ENCODE results near the gene L3MBTL3. TPM values are rescaled to one million over a fixed set of nuclear protein-coding genes. Genes with fewer than 3 reads are reported as not detected.

Gene L3MBTL3
- total and polyA plus RNA-seq, 5 donors, result 1.4 to 4.1 (median 3.6) TPM

DNA sequence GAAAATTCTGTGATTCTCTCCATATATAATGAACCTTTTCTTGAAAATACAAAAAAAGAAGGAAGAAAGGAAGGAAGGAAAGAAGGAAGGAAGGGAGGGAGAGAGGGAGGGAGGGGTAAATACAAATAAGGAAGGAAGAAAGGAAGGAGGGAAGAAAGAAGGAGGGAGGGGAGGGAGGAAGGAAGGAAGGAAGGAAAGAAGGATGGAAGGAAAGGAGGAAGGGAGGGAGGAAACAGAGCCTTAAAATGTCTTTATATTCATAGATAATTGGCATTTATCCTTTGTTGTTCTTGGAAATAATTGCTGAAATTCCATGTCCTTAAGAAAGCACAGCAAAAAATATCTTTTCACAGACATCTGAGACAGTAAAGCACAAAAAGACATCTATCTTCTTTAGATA, 164.1 kb downstream of the L3MBTL3 start:
- H3K4me3 ChIP-seq (ENCODE audit: low read length), result no peak overlapping the region
- H3K9me3 ChIP-seq (ENCODE audit: control insufficient read depth, low read length), result no peaks in the 10 kb centered on the region
- intact Hi-C loops (cut with DNase I), result no loop called here
- no peaks in the 10 kb centered on the region for H3K27me3 ChIP-seq (ENCODE audit: control insufficient read depth, insufficient read depth)
- ATAC-seq, result no peak
- DNase-seq, result no peak
- H3K4me1 ChIP-seq (ENCODE audit: control insufficient read depth, insufficient read depth, low read length), result no peaks in the 10 kb centered on the region
- H3K27ac ChIP-seq (ENCODE audit: low read length), result no peak overlapping the region

DNA sequence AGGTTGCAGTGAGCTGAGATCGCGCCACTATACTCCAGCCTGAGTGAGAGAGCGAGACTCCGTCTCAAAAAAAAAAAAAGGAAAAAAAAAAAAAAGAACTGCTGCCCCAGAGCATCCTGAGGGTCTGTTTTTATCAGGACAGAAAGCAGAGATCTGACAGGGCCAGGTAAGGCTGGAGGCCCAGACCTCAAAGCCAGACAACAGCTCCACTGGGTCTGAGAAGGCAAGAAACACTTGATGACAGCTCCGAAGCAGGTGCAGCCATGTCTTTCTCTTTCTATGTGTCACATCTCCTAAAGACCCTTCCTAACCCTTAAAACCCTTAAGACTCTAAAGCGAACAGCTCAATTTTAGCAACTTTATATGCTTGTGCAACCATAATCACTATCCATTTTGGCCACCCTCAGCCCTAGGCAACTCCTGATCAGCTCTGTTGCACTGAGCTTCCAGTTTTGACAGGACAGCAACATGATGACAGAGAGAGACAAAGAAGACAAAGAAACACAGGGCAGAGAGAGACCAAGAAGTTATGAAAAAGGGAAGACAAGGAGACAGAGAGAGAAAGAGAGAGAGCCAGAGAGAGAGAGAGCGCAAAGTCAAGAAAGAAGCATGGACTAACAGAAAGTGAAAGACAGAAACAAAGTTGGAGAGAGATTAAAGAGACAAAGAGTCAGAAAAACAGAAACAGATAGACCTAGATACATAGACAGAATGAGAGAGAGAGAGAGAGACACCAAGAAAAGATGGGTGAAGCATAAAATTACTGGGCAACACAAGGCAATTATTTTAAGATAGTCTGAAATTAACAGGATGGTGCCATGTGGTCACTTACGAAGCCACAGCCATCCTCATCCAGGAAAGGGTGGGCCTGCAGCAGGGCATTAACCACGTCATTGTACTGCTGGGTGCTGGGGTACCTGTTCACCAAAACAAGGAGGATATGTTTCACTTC, 165.2 kb downstream of the L3MBTL3 start:
- ATAC-seq (no peak), DNase-seq (no peak)
- Histone ChIP-seq H3K27me3 (ENCODE audit: control insufficient read depth, insufficient read depth) (no peaks in the 10 kb centered on the region), H3K4me3 (ENCODE audit: low read length) (no peak overlapping the region), H3K27ac (ENCODE audit: low read length) (no peak overlapping the region), H3K4me1 (ENCODE audit: control insufficient read depth, insufficient read depth, low read length) (no peaks in the 10 kb centered on the region), H3K9me3 (ENCODE audit: control insufficient read depth, low read length) (no peaks in the 10 kb centered on the region)
- intact Hi-C loops (cut with DNase I), result no loop called here
- 89% methylated on average over 9 of the region's 9 CpGs for WGBS

DNA sequence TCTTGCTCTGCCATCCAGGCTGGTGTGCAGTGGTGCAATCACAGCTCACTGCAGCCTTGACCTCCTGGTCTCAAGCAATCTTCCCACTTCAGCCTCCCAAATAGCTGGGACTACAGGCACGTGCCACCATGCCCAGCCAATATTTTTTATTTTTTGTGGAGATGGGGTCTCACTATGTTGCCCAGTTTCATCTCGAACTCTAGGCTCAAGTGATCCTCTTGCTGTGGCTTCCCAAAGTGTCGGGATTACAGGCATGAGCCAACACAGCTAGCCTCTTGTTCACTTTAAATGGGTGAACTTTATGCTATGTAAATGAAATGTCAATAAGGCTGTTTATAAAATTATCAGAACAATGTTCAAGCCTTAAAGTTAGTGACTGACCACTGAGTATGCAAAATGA, 167.3 kb downstream of the L3MBTL3 start:
- 85% methylated on average over 3 of the region's 3 CpGs for WGBS
- no peaks in the 10 kb centered on the region for H3K9me3 ChIP-seq (ENCODE audit: control insufficient read depth, low read length)
- no peak overlapping the region for H3K27ac ChIP-seq (ENCODE audit: low read length)
- DNase-seq, result no peak
- H3K27me3 ChIP-seq (ENCODE audit: control insufficient read depth, insufficient read depth), result no peaks in the 10 kb centered on the region
- intact Hi-C loops (cut with DNase I), result no loop called here
- H3K4me3 ChIP-seq (ENCODE audit: low read length), result no peak overlapping the region
- no peak for ATAC-seq
- H3K4me1 ChIP-seq (ENCODE audit: control insufficient read depth, insufficient read depth, low read length), result no peaks in the 10 kb centered on the region

DNA sequence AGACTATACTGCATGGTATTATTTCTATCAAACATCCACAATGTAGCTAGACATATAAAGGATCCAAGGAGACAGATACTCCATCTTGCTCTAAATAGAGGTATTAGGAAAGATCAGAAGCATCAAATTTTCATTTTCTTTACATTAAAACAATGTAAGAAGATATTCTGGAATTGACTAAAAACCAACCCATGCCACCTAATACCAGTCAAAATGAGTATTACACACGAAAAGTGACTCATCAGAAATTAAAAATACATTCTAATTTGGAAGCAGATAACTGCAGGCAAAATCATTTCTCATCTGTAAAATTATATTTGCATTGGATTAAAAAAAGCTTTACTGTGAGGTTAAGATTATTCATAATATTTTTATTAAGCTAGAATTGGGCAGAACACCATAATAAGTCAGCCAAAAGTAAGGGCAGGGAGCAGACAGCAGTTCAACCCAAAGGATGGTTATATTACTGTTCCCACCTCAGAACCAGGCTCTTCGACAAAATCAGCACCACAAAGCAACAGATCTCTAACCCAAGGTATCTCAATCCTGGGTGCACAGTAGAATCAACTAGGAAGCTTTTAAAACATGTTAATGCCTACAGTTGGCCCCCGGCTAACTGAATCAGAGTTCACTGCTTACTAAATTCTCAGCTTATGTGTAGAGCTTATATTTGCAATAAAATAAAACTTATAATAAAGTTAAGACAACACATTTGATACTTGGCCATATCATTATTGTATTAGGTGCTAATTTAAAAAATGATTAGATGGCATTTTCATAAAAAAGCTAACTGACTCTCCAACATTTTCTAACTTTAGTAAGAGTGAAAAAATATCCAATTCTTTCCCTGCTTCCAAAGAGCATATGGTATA, 169.2 kb downstream of the L3MBTL3 start:
- 84% methylated on average over 3 of the region's 3 CpGs for WGBS
- Histone ChIP-seq H3K9me3 (ENCODE audit: control insufficient read depth, low read length) (no peaks in the 10 kb centered on the region), H3K27me3 (ENCODE audit: control insufficient read depth, insufficient read depth) (no peaks in the 10 kb centered on the region), H3K27ac (ENCODE audit: low read length) (no peak overlapping the region), H3K4me3 (ENCODE audit: low read length) (no peak overlapping the region), H3K4me1 (ENCODE audit: control insufficient read depth, insufficient read depth, low read length) (no peaks in the 10 kb centered on the region)
- intact Hi-C loops (cut with DNase I), result no loop called here
- ATAC-seq (no peak), DNase-seq (no peak)

DNA sequence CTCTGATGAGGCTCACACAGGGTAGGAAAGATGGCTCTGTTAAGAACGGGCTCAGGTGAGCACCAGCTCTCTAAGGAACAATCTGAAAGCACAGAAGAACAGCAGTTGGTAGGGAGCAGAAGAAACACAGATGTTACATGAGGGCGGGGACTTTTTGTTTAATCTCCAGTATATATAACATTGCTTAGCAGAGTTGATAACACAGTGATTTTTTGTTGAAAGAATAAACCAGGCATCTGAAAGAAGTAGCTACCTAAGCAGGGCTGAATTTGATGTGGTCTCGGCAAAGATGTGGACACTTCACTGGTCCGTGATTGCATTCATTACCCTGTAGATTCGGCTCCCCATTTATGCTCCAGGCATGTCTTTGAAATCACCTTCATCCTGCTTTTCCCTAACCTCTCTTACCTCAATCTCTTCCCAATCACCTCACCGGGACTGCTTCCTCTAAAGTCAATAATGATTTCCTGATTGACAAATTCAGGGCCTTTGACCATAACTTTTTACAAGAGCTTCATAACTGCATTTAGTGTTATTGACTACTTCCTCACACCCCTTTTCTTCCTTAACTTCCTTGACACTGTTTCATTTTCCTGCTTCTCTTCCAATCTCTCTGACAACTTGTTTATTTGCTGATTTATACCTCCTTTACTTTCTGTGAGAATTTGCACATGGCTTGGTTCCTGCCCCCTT, 170.0 kb downstream of the L3MBTL3 start:
- ATAC-seq, result no peak
- H3K27me3 ChIP-seq (ENCODE audit: control insufficient read depth, insufficient read depth), result no peaks in the 10 kb centered on the region

DNA sequence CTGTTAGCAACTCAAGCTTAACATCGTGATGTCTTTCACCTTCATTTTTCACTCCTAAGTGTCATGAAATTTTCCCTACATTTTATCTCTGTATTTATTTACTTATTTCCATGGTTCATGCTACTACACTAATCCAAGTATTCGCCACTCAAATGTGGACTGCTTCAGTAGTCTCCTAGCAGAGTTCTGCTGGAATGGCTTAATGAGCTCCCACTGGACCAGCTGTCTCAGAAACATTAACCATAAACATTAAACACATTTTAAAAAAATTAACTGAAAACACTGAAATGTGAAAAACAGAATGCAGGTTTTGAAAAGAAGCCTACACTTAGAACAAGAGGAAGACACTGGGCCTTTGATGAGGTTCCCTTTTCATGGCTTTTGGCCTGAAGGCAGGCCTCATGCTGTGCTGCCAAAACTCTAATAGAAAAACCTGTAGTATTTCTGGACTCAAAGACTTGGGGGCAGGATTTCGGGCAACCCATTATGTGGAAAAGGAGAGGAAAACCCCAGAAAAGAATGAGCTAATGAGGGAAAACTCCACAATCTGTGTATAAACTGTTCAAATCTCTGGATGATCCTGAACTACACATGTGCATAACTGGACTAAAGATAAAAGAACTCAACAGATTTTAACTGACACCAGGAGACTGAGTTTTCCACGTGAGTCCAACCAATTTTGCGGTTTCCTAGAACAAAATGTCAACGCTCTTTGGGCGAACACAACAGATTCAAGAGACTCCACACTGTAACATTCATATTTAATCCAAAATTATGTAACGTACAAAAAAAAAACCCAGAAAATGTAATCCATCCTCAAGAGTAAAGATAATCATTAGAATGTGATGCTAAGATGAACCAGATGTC, 171.4 kb downstream of the L3MBTL3 start:
- ATAC-seq (peak in 1 of 2 donors; percentile 24), DNase-seq (no peak)
- intact Hi-C loops (cut with DNase I), result no loop called here
- H3K4me3 ChIP-seq (ENCODE audit: low read length), result no peak overlapping the region
- WGBS, result 69% methylated on average over 8 of the region's 8 CpGs
- H3K27ac ChIP-seq (ENCODE audit: low read length), result no peak overlapping the region
- H3K27me3 ChIP-seq (ENCODE audit: control insufficient read depth, insufficient read depth), result no peaks in the 10 kb centered on the region
- no peaks in the 10 kb centered on the region for H3K4me1 ChIP-seq (ENCODE audit: control insufficient read depth, insufficient read depth, low read length)
- H3K9me3 ChIP-seq (ENCODE audit: control insufficient read depth, low read length), result no peaks in the 10 kb centered on the region

More for the DNA sequence above, 170.0 kb downstream of the L3MBTL3 start:
- 85% methylated on average over 6 of the region's 6 CpGs for WGBS
- no peaks in the 10 kb centered on the region for H3K4me1 ChIP-seq (ENCODE audit: control insufficient read depth, insufficient read depth, low read length)
- intact Hi-C loops (cut with DNase I), result no loop called here
- no peaks in the 10 kb centered on the region for H3K9me3 ChIP-seq (ENCODE audit: control insufficient read depth, low read length)
- H3K4me3 ChIP-seq (ENCODE audit: low read length), result no peak overlapping the region
- H3K27ac ChIP-seq (ENCODE audit: low read length), result no peak overlapping the region
- DNase-seq, result no peak

Other genes starting within 250 kb of the L3MBTL3 start
- gene TMEM244, start 157.3 kb upstream of the L3MBTL3 start, total RNA-seq, result not detected
- gene TMEM244, start 157.3 kb upstream of the L3MBTL3 start, polyA plus RNA-seq, result not detected
- gene SAMD3, start 204.4 kb downstream of the L3MBTL3 start, total RNA-seq, result 1 to 10 TPM in 2 of 4 donors, under 1 TPM in 1, not detected in 1; 0.84 to 1.6 (median 1.2) TPM
- 0.11 TPM for gene SAMD3, start 204.4 kb downstream of the L3MBTL3 start, polyA plus RNA-seq

Measured in right cardiac atrium (tissue), 5 donors.